Activated naive CD4-positive, alpha-beta T cell treated with anti-CD3 and anti-CD28 coated beads for 36 hours (primary cell): Measurements from ENCODE around the gene TBCEL. TPM values are rescaled to one million over a fixed set of nuclear protein-coding genes. Genes with fewer than 3 reads are reported as not detected.
A peak's percentile ranks its signal among the peaks of the same experiment; 100 is the strongest.

Experiments
- CTCF ChIA-PET: fragments of 350-600 bp; sonication (Branson Sonifier 250); formaldehyde crosslinking; loops from one replicate; lab custom pipeline; 2021; ENCODE audit warnings: antibody characterized with exemption; lab: Charles Lee
- DNase-seq: peaks from one replicate; pipeline ENCODE4 v3.0.0-alpha.2; 2020
- H3K27ac Mint-ChIP-seq: one replicate; pipeline ENCODE4 v1.8.0; 2021; ENCODE audit warnings: mild to moderate bottlenecking, mixed read lengths
- H3K27me3 Mint-ChIP-seq: one replicate; pipeline ENCODE4 v1.8.0; 2021; ENCODE audit warnings: low read depth, mixed read lengths
- H3K36me3 Mint-ChIP-seq: one replicate; pipeline ENCODE4 v1.8.0; 2021; ENCODE audit warnings: low read depth, mixed read lengths
- H3K4me1 Mint-ChIP-seq: one replicate; pipeline ENCODE4 v1.8.0; 2021; ENCODE audit warnings: low read depth, mixed read lengths
- H3K4me3 Mint-ChIP-seq: one replicate; pipeline ENCODE4 v1.8.0; 2021; ENCODE audit warnings: mild to moderate bottlenecking, moderate library complexity, mixed read lengths
- H3K9me3 Mint-ChIP-seq: one replicate; pipeline ENCODE4 v1.8.0; 2021; ENCODE audit warnings: mixed read lengths
- intact Hi-C: fragments of 100-400 bp; cut with micrococcal nuclease; formaldehyde crosslinking; loops from one replicate; pipeline ENCODE4 v1.15.1; 2023
- total RNA-seq, 2 experiments: library from RNA; stranded (reverse); gene quantifications; one replicate each; pipeline ENCODE4 v1.2.3, GENCODE V29; 2021

Gene TBCEL, protein sequence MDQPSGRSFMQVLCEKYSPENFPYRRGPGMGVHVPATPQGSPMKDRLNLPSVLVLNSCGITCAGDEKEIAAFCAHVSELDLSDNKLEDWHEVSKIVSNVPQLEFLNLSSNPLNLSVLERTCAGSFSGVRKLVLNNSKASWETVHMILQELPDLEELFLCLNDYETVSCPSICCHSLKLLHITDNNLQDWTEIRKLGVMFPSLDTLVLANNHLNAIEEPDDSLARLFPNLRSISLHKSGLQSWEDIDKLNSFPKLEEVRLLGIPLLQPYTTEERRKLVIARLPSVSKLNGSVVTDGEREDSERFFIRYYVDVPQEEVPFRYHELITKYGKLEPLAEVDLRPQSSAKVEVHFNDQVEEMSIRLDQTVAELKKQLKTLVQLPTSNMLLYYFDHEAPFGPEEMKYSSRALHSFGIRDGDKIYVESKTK
- total RNA-seq, result 1 to 10 TPM; 5.2 to 5.3 TPM

DNA sequence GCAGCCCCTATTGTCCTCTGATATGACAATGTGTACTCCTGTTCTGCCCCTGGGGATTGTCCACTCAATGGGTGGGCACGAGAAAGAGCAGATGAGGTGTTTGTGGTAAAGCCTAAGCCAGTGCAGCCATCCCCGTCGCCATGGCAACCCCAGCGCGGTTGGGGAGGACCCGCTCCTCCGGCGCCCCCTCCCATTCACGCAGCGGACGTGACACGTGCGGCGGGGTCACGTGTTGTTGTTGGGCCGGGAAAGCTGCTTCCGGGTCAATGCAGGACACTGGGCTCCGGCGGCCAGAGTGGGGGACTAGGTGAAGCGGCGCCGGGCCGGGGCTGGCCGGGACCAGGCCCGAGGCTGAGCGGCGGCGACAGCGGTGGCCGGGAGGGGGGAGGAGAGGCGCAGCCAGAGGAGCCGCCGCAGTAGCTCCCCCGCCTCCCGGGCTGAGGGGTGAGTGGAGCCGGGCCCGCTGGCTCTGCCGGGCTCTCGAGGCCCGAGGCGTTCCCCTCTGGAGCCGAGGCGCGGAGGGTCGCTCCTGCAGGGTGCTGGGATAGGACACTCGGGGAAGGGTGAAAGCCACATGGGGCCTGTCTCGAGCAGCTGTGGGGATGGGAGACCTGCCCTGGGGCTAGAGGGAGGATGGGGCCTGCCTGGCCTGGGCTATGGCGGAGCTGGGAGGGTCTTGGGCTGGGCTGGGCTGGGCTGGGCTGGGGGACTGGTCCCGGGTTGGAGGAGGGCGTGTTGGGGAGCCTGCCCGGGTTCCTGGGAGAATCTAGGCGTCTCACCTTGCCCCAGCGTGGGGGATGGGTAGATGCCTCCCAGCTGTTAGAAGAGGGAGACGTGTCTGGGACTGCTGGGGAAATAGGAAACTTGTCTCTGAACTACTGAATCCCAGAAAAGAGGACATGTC is at the start of gene TBCEL:
TBCEL (plus strand) TSS at position 255 of the 904 bp plus-strand sequence. CDS start 21,589 bp downstream, outside the sequence.
- peaks cover 14% of the 10 kb centered on the region for H3K4me1 Mint-ChIP-seq
- H3K27me3 Mint-ChIP-seq, result no peaks in the 10 kb centered on the region
- H3K4me3 Mint-ChIP-seq, result peak within 1 kb of the TSS; percentile 83
- no peaks in the 10 kb centered on the region for H3K36me3 Mint-ChIP-seq
- peak within 1 kb of the TSS; percentile 44 for H3K27ac Mint-ChIP-seq
- H3K9me3 Mint-ChIP-seq, result no peaks in the 10 kb centered on the region
- CTCF ChIA-PET, result interaction anchor here (0.6 kb wide), 1 partner anchor 26 kb away, joined by 3 read pairs; no protein-coding TSS in a partner anchor
- intact Hi-C loops, result loop anchor here (1.0 to 2.0 kb wide), 2 partner anchors 12 to 37 kb away; no protein-coding TSS in a partner anchor
- DNase-seq, result peak; percentile 89

DNA sequence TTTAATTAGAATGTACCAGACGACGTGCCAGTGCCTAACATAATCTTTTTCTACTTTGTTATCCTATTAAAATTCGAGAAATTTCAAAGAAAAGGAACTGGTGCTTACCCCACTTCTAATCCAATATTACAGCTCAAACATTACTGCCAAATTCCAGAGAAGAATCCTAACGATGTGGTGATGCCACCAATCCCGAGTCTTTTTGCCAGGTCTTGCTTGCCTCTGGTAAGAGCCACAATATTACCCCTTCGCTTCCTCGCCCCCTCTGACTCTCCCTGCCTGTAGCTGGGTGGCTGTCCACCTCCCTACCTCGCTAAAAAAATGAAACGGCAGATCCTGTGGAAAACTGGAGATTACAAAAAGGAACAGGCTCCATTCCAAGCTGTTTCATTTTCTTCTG is 49.4 kb upstream of the TBCEL start:
- H3K4me3 Mint-ChIP-seq, result no peak overlapping the region
- intact Hi-C loops, result no loop called here
- no peak for DNase-seq
- H3K27me3 Mint-ChIP-seq, result peaks cover 15% of the 10 kb centered on the region
- CTCF ChIA-PET, result no interaction called here
- no peaks in the 10 kb centered on the region for H3K4me1 Mint-ChIP-seq
- no peaks in the 10 kb centered on the region for H3K9me3 Mint-ChIP-seq
- H3K36me3 Mint-ChIP-seq, result no peaks in the 10 kb centered on the region
- H3K27ac Mint-ChIP-seq, result no peak overlapping the region

DNA sequence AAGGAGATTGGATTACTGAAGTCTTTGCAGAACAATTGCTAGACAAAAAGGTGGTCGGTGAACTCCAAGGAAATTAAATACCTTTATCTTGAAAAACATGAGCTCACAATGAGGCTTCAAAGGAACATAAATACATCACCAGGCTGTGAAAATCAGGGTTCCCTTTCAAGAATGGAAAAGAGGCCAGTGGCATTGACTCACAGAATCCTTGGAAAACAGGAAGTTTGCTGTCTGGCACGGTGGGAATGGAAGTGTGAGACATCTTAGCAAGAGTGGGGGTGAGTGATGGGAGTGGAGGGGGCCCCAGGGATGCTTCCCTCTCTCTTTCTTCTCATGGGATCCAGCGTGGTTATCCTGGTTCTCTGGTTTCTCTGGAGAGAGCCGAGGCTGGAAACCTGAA is 48.9 kb upstream of the TBCEL start:
- Mint-ChIP-seq H3K27ac (no peak overlapping the region), H3K9me3 (no peaks in the 10 kb centered on the region), H3K27me3 (peaks cover 16% of the 10 kb centered on the region), H3K4me1 (no peaks in the 10 kb centered on the region), H3K36me3 (no peaks in the 10 kb centered on the region), H3K4me3 (no peak overlapping the region)
- CTCF ChIA-PET, result no interaction called here
- no peak for DNase-seq
- intact Hi-C loops, result no loop called here

DNA sequence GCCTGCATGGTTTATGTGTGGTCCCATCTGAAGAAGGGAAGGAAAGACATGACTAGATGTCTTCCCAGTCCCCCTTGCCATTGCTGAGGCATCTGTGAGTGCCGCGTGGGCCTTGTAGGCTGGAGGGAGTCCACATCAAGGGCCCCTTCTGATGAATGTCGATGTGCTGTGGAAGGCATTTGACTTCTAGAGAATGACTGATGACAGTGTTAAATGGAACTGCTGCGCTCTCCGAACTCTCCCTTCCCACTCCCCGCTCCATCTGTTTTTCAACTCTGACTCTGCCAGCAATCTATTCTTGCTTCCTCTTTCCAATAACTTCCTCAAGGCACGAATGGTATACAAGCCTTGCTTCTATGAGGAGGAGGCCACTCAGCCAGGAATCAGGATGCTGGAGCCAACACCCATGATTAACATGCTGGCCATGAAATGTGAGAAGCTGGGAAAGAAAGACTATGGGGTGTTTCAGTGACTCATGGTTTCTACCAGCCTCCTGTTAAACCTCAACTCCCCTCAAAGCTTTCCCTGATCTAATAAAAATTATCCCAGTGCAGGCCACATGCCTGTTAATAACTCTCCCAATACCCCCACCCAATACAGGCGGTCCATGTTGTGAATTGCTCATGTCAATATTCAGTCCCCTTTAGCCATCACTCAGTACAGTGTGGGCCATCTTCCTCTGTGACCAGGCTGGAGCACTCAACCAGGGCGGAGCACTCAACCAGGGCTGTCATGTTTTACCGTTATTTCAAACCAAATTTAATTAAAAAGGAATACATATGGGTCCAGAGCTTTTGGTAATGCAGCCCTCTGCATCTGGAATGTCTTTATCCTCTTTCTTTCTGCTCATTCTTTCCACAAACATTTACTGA is 46.4 kb upstream of the TBCEL start:
- Mint-ChIP-seq H3K27ac (no peak overlapping the region), H3K4me3 (no peak overlapping the region), H3K4me1 (no peaks in the 10 kb centered on the region), H3K9me3 (no peaks in the 10 kb centered on the region), H3K27me3 (peaks cover 14% of the 10 kb centered on the region), H3K36me3 (no peaks in the 10 kb centered on the region)
- CTCF ChIA-PET, result no interaction called here
- DNase-seq, result no peak
- intact Hi-C loops, result no loop called here

DNA sequence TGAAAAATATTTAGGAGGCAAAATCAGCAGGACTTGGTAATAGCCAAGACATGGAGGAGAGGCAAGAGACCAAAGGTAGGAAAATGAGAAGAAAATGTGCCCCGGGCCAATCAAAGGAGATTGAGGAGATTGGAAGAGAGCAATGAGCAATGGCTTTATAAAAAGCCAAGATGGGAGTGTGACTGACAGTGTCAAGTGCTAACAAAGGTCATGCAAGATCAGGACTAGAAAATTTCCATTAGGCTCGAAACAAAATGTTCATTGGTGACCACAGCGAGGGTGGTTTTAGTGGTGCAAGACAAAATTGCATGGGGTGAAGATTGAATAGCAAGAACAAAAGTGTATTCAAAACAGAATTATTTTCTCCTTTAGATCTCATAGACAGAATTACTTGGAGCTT is 45.2 kb upstream of the TBCEL start:
- DNase-seq, result no peak
- H3K4me1 Mint-ChIP-seq, result no peaks in the 10 kb centered on the region
- CTCF ChIA-PET, result no interaction called here
- H3K27ac Mint-ChIP-seq, result no peak overlapping the region
- H3K9me3 Mint-ChIP-seq, result no peaks in the 10 kb centered on the region
- peaks cover 12% of the 10 kb centered on the region for H3K27me3 Mint-ChIP-seq
- H3K36me3 Mint-ChIP-seq, result no peaks in the 10 kb centered on the region
- intact Hi-C loops, result no loop called here
- H3K4me3 Mint-ChIP-seq, result no peak overlapping the region

DNA sequence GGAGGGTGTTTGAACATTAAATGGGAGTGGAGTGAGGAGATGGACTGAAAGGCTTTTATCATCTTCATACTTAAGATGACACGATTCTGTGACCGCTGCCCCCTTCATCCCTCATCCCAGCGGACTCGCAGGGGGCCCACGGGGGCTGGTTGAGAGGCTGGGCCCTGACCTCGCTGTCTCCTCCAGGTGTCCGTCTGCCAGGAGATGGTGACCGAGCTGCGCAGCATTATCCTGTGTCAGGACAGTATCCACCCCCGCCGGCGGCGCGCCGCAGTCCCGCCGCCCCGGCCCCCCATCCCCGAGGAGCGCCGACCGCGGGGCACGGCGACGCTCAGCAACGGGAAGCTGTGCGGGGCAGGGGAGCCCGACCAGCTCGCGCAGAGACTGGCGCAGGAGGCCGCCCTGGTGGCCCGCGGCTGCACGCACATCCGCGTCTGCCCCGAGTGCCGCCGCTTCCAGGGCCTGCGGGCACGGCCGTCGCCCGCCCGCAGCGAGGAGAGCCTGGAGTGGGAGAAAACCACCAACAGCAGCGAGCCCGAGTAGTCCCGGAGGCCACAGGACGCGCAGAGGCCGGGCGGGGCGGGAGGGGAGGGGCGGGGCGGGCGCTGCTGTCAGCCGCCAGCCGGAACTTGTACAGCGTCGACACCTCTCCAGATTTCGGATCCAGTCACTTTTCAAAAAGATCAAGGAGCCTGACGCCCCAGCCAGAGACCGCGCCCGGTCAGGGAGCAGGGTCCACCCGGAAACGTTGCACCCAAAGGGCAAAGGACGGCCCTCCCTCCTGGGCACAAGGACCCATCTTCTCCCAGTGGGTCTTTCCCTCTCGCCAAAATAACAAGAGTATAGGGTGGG is 38.0 kb upstream of the TBCEL start:
- intact Hi-C loops, result loop anchor here (2.0 to 10.0 kb wide), 3 partner anchors 29 to 439 kb away; partner anchors contain the start of gene TBCEL
- peak; percentile 61 for DNase-seq
- CTCF ChIA-PET, result interaction anchor here (1.0 to 1.4 kb wide), 3 partner anchors 11 to 209 kb away, joined by 3 to 6 read pairs (median 4); no protein-coding TSS in a partner anchor
- Mint-ChIP-seq H3K27ac (no peak overlapping the region), H3K4me1 (peaks cover 11% of the 10 kb centered on the region), H3K36me3 (no peaks in the 10 kb centered on the region), H3K9me3 (no peaks in the 10 kb centered on the region), H3K27me3 (peaks cover 3% of the 10 kb centered on the region), H3K4me3 (peak overlapping the region; percentile 53)

DNA sequence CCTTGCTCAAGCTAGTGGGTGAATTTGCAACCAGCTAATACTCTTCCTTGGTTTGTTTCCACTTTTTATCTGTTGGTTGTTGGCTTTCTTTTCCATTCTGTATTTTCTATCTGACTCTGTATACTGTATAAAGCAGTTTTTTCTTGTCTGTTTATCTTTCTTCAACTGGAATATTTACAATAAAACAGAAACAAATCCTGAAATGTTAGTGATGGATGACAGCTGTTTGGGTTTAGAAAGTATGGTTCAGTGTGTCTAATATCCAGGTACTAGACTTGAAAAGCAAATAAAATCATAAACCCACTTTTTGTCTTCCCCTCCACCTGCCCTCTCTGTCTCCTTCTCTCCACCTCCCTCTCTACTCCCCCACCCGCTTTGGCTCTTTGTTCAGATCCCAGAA is 35.3 kb upstream of the TBCEL start:
- no peak overlapping the region for H3K4me3 Mint-ChIP-seq

DNA sequence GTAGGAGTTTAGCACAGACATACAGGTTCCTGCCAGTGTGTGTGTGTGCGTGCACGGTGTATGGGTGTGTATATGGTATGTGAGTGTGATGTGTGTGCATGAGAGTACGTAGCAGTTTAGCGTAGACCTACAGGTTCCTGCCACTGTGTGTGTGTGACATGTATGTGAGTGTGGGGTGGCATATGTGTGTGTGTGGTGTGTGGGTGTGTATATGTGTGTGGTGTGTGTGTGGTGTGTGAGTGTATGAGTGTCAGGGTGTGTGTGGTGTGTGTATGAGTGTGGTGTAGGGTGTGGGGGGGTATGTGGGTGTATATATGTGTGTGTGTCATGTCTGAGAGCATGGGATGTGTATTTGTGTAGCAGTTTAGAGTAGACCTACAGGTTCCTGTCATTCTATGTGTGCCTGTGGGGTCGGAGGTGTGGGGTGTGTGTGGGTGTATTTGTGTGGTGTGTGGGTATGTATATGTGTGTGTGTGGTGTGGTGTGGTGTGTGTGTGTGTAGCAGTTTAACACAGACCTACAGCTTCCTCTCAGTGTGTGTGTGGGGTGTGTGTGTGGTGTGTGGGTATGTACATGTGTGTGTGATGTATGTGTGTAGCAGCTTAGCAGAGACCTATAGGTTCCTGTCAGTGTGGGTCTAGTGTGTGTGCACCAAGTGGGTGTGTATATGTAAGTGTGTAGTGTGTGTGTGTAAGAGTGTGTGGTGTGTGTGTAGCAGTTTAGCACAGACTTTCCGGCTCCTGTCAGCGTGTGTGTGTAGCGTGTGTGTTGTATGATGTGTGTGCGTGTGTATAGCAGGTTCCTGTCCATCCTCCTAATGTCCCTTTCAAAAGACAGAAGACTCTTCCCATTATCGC is 31.8 kb upstream of the TBCEL start:
- Mint-ChIP-seq H3K4me1 (peaks cover 5% of the 10 kb centered on the region), H3K27me3 (no peaks in the 10 kb centered on the region), H3K9me3 (no peaks in the 10 kb centered on the region), H3K27ac (no peak overlapping the region), H3K4me3 (no peak overlapping the region), H3K36me3 (no peaks in the 10 kb centered on the region)
- intact Hi-C loops, result no loop called here
- CTCF ChIA-PET, result no interaction called here
- DNase-seq, result no peak

More for the DNA sequence above, 35.3 kb upstream of the TBCEL start:
- Mint-ChIP-seq H3K4me1 (peaks cover 11% of the 10 kb centered on the region), H3K36me3 (no peaks in the 10 kb centered on the region), H3K27me3 (peaks cover 3% of the 10 kb centered on the region), H3K9me3 (no peaks in the 10 kb centered on the region), H3K27ac (no peak overlapping the region)
- intact Hi-C loops, result loop anchor here (10.0 kb wide), 1 partner anchor 436 kb away; no protein-coding TSS in a partner anchor
- DNase-seq, result no peak
- CTCF ChIA-PET, result no interaction called here

DNA sequence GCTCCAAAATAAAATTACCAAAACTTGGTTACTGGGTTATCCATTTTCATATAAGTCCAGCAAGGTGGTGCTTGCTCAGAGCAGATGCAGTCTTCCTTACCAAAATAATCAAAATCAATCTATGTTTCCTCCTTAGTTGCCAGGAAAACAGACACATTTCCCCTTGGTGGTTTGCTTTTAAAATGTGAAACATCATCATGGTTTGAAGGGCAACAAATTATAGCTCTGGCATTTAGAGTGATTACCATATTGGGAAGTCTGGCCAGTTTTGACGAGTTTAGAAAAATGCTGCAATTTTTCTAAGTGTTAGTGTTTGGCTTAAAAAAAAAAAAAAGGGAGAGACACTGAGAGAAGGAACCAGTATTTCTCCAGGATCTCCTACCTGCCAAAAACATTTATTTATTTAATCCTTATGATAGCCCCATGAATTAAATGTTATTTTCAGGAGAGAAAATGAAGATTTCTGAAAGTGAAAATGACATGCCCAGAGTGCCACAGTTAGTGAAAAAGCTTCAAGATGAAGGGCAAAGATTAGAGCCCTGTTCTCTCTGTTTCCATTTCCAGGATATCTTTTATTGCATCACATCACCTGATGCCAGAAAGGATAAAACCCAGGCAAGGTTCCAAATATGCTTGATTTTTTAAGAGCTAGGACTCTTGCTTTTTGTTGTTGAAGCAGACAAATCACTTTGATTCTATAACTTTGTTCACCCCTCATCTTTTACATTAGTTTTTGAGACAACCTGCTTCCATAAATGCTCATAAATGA is 29.6 kb upstream of the TBCEL start:
- CTCF ChIA-PET, result no interaction called here
- no peak for DNase-seq
- Mint-ChIP-seq H3K27me3 (peaks cover 4% of the 10 kb centered on the region), H3K27ac (no peak overlapping the region), H3K36me3 (no peaks in the 10 kb centered on the region), H3K4me1 (peaks cover 4% of the 10 kb centered on the region), H3K9me3 (no peaks in the 10 kb centered on the region), H3K4me3 (no peak overlapping the region)
- intact Hi-C loops, result no loop called here

DNA sequence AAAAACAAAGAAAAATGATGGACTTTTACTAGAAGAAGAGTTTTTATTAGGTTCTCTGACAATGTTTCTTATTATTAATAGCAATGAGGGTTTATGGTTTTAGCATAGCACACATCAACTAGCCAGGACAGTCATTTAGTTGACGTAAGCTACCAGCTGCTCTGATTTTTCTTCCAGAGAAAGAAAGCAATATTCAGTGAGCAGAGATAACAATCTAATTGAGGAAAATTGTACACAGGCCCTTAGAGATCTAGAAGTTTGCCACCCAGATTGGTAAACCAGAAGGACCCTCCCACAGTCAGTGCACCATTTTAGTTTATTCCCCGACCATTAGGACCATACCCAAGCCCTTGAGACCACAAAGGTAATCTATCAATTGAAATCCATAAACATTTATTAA is 28.7 kb upstream of the TBCEL start:
- intact Hi-C loops, result no loop called here
- Mint-ChIP-seq H3K9me3 (no peaks in the 10 kb centered on the region), H3K27ac (no peak overlapping the region), H3K4me1 (peaks cover 4% of the 10 kb centered on the region), H3K36me3 (no peaks in the 10 kb centered on the region), H3K27me3 (peaks cover 4% of the 10 kb centered on the region), H3K4me3 (no peak overlapping the region)
- CTCF ChIA-PET, result no interaction called here
- no peak for DNase-seq
